ENCODE measurements around the gene PRPF18.

GRCh38 chr10:13573960-13574359 is 12.8 kb upstream of the PRPF18 start:
- TF ChIP-seq EZH2 (IDR thresholded peaks at IDR 0.05; ENCODE audit: borderline replicate concordance, insufficient read depth, low read length, poor library complexity, severe bottlenecking) = no peak
- TF ChIP-seq, protein P1, sequence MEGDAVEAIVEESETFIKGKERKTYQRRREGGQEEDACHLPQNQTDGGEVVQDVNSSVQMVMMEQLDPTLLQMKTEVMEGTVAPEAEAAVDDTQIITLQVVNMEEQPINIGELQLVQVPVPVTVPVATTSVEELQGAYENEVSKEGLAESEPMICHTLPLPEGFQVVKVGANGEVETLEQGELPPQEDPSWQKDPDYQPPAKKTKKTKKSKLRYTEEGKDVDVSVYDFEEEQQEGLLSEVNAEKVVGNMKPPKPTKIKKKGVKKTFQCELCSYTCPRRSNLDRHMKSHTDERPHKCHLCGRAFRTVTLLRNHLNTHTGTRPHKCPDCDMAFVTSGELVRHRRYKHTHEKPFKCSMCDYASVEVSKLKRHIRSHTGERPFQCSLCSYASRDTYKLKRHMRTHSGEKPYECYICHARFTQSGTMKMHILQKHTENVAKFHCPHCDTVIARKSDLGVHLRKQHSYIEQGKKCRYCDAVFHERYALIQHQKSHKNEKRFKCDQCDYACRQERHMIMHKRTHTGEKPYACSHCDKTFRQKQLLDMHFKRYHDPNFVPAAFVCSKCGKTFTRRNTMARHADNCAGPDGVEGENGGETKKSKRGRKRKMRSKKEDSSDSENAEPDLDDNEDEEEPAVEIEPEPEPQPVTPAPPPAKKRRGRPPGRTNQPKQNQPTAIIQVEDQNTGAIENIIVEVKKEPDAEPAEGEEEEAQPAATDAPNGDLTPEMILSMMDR (IDR thresholded peaks at IDR 0.05; ENCODE audit: poor library complexity, severe bottlenecking) = no peak
- TF ChIP-seq RAD21 (conservative IDR thresholded peaks at IDR 0.05) = no peak
- no peak for TF ChIP-seq POLR2AphosphoS5 (IDR thresholded peaks at IDR 0.05)
- TF ChIP-seq, protein P2, sequence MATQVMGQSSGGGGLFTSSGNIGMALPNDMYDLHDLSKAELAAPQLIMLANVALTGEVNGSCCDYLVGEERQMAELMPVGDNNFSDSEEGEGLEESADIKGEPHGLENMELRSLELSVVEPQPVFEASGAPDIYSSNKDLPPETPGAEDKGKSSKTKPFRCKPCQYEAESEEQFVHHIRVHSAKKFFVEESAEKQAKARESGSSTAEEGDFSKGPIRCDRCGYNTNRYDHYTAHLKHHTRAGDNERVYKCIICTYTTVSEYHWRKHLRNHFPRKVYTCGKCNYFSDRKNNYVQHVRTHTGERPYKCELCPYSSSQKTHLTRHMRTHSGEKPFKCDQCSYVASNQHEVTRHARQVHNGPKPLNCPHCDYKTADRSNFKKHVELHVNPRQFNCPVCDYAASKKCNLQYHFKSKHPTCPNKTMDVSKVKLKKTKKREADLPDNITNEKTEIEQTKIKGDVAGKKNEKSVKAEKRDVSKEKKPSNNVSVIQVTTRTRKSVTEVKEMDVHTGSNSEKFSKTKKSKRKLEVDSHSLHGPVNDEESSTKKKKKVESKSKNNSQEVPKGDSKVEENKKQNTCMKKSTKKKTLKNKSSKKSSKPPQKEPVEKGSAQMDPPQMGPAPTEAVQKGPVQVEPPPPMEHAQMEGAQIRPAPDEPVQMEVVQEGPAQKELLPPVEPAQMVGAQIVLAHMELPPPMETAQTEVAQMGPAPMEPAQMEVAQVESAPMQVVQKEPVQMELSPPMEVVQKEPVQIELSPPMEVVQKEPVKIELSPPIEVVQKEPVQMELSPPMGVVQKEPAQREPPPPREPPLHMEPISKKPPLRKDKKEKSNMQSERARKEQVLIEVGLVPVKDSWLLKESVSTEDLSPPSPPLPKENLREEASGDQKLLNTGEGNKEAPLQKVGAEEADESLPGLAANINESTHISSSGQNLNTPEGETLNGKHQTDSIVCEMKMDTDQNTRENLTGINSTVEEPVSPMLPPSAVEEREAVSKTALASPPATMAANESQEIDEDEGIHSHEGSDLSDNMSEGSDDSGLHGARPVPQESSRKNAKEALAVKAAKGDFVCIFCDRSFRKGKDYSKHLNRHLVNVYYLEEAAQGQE (IDR thresholded peaks at IDR 0.05; ENCODE audit: borderline replicate concordance) = no peak
- TF ChIP-seq TAF1 (IDR thresholded peaks at IDR 0.05; ENCODE audit: low read depth) = no peak
- TF ChIP-seq MXI1 (conservative IDR thresholded peaks at IDR 0.05; ENCODE audit: poor library complexity, severe bottlenecking) = no peak
- no peak for TF ChIP-seq EP300 (conservative IDR thresholded peaks at IDR 0.05; ENCODE audit: poor library complexity, severe bottlenecking)
